HUDEP-2 (cell line): ENCODE data around the gene GPR87.
A peak's percentile ranks its signal among the peaks of the same experiment; 100 is the strongest.

Experiments
- DNase-seq, 76 experiments: peaks; one replicate each; lab custom pipeline; 2025; ENCODE audit not compliant: unreplicated experiment in 76 of 76; lab: John Stamatoyannopoulos, UW

The GPR87 gene

GRCh38 chr3:151316267-151316991 is at the start of gene GPR87:
Gene GPR87 (minus strand): TSS chr3:151316820. CDS start chr3:151300100, 16,720 bp downstream.
- DNase-seq, result no peak

DNA sequence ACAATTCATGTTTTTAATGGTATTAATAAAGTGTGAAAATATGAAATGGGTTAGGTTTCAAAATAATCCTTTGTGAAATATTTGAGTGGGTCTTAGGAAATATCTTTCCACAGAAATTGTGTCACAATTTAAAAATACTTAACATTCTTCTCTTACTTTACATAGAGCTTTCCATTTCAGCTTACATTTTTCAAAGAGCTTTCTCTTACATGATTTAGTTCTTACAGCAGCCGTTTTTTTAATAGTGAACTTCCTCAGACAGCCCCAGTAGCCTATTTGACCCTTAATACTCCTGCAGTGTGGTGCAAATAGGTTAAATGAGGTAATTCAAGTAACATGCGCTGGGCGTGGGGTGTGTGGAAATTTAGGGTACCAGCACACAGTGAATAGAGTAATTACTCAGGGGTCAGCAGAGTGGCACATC is 46.1 kb upstream of the GPR87 start:
- DNase-seq, result no peak

DNA sequence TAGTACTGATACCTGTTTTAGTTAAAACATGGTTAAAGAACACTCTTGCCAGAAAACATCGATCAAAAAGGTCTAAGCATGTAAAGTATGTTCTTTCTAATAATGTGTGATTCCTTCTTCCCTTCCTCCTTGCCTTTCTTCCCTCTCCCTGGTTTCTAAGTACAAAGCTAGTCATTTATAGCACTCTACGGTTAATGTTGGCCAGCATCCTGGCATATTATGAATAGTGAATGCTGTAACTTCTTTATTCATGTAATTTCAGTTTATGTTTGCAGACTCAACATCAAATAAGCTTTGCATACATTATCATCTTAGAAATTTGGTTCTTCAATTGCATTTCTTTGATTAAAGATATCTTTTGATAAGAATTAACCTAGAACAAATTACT is 40.8 kb upstream of the GPR87 start:
- DNase-seq, result no peak

- DNase-seq, result no peak
Measured at GRCh38 chr3:151356794-151357462, 40.3 kb upstream of the GPR87 start.

GRCh38 chr3:151351648-151352047 is 35.0 kb upstream of the GPR87 start:
- no peak for DNase-seq

DNA sequence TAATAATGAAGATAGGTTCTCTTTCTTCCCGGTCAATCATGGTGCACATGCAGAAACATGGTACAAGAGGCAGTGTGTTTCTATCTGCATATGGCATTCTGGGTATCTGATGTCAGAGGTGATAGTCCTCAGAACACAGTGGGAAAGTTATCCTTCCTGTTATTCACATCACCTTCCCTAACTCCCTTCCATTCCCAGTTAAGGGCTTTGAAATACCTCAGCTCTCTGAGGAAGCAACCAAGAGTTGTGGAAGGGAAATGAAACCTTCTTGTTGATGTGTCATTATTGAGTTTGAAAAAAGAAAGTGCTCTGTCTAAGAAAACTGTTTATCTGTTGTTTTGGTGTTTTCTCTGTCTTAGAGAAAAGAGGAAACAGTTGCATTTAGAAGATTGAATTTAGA is 34.6 kb upstream of the GPR87 start:
- DNase-seq, result no peak

- DNase-seq, result no peak
Measured at GRCh38 chr3:151350656-151351055, 34.0 kb upstream of the GPR87 start.

DNA sequence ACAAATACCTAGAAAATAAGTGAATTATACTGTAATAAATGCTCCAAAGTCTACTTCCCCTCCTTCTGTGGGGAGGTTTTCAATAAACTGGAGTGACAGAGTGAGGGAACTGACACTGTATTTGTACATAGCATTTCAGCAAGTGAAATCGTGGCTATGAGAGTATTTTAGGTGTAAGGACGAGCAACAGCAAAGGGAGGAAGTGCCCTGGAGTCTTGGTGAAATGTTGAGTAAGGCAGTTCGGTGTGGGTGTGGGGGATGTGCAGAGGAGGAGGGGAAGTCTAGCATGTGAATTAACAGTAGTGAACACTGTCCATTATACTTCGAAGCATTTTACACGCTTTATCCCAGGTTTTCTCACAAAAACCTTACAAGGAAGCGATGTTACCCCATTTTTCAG is 30.8 kb upstream of the GPR87 start:
- no peak for DNase-seq

DNA sequence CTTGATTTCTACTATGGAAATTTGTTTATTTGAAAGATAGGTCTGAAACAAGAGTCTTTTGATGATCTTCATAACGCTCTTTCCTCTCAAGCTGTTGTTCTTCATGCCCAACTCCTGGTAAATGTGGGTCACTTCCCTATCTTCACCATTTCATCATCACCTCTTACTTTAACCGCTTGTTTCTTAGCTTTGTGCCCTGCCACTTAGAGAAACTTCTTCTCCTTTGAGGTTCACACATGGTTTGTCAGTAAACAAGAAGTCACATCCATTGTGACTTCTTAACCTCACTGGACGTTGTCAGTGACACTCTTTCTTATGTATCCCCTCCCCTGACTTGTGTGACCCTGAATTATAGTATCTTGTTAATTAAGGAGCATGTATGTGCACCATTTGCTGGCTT is 29.7 kb upstream of the GPR87 start:
- DNase-seq, result no peak

DNA sequence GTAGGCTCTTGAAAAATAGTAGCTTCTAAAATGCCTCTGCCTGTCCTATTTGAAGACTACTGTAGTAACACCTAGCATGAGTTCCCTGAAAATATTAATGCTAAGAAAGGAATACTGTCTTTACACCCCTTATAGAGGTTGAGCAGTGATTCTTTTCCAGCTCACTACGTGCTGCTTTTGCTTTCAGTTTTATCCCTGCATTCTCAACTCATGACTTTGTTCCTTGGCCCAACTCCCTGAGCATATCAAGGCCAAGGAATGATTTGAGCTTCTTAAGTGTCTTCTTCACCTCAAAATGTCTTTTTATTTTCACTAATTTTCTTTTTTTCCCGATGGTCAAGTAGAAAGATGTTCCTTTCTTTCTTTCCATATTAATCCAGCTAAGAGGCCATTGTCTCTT is 29.2 kb upstream of the GPR87 start:
- no peak for DNase-seq

- no peak for DNase-seq
Measured at GRCh38 chr3:151331696-151332095, 15.1 kb upstream of the GPR87 start.

DNA sequence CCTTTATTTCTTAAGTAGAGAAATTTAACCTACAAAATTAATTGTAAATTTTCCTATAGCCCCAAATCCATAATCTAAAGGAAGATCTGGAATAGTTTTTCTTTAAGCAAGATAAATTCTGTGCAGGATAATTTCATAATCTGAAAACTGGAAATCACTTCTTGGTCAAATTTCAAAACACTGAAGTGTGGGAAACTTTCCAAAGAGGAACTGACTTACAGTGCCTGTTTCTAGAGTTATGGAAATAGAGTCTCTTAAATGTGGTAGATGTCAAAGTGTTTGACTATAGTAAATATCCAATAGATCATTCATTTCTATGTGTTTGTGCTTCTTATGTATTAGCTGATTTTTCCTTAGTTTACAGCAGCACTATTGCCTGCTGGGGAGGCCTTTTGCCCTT is 14.3 kb upstream of the GPR87 start:
- no peak for DNase-seq

GRCh38 chr3:151330379-151330778 is 13.8 kb upstream of the GPR87 start:
- DNase-seq, result no peak

DNA sequence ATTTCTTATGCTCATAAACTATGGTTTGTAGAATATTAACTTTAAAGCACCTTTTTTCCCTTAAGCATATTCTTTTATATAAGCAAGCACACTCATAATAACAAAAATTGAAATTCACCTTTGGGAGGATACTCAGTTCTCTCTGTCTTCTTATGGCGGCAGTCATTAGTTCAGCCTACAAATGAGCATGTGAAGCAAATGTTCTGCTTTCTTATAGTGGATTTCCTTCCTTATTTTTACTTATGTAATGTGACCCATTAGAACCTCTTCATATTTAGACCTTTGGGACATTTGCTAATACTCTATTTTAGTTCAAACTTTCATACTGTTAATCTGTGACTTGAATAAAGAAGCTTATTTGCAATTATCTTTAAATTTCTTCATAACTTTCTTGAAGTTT is 12.7 kb upstream of the GPR87 start, which contains the start of gene P2RY13:
Gene P2RY13, minus strand, starts transcription at position 187 of the 400 bp plus-strand sequence. Its CDS starts 21 bp downstream, at position 166.
- no peak for DNase-seq

GRCh38 chr3:151328298-151328995 is 11.8 kb upstream of the GPR87 start:
- DNase-seq, result no peak

- peak in 1 of 76 experiments; percentile 1 for DNase-seq
Measured at GRCh38 chr3:151327571-151328198, 11.1 kb upstream of the GPR87 start.

GRCh38 chr3:151322511-151322910 is 5.9 kb upstream of the GPR87 start:
- DNase-seq, result no peak

- no peak for DNase-seq
Measured at GRCh38 chr3:151321526-151321925, 4.9 kb upstream of the GPR87 start.

DNA sequence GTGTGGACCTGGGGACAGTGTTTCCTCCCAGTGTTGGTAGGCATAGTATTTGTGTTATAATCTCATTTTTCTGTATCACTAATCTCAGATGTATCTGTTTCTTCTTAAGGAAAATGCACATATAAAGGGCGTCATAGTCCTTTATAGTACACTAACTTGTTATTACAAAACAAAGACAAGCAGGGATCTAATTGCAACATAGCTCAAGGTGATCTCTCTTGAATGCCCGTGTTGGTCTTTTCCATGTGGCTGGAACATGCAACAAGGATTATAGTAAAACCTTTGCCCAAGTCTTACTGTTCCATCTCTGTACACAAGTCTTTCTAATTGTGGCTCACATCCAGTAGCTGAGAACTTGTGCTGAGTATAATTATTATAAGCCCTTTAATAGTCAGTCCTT is 3.5 kb upstream of the GPR87 start:
- no peak for DNase-seq

GRCh38 chr3:151319628-151320027 is 3.0 kb upstream of the GPR87 start:
- no peak for DNase-seq

- no peak for DNase-seq
Measured at GRCh38 chr3:151318991-151319390, 2.4 kb upstream of the GPR87 start.
